Hypothalamus (tissue), 51 donors: ENCODE measurements around the gene WDR77.

ENCODE experiments used
- DNase-seq, 51 donors: peaks; one replicate each; lab custom pipeline; 2025; lab: John Stamatoyannopoulos, UW

The WDR77 gene

GRCh38 chr1:111470596-111470995, 21.5 kb upstream of the WDR77 start:
- no peak for DNase-seq

DNA sequence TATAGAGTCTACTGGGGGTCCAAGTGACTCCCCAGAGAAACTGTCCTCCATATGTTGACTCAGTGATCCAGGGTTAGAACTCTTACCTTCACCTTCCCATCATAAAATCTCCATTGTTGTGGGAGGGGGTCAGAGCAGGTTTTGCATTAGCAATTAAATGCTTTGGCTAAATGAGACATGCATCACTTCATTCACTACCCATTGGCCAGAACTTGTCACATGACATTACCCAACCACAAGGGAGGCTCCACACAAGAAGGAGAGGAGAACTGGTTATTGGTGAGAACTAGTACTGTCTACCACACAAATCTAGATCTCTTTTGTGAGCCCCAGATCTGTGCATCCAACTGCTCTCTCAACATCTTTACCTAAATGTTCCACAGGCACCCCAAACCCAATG, 20.5 kb upstream of the WDR77 start:
- no peak for DNase-seq

DNA sequence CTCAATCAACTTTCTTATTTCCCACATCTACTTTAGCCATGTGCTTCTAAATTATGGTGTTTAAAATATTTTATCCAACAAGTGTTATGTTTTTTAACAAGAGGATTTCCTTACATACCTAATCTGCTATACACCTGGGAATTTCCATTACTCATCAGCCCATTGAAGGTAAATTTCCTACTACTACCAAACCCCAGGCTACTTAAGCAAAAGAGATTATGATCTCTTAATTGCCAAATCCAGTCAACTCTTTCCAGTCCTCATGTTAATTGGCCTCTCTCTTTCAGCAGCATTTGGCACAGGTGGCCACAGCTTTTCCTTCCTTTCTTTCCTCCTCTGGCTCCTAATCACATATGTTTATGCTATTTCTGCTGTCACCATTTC, 19.7 kb upstream of the WDR77 start:
- no peak for DNase-seq

DNA sequence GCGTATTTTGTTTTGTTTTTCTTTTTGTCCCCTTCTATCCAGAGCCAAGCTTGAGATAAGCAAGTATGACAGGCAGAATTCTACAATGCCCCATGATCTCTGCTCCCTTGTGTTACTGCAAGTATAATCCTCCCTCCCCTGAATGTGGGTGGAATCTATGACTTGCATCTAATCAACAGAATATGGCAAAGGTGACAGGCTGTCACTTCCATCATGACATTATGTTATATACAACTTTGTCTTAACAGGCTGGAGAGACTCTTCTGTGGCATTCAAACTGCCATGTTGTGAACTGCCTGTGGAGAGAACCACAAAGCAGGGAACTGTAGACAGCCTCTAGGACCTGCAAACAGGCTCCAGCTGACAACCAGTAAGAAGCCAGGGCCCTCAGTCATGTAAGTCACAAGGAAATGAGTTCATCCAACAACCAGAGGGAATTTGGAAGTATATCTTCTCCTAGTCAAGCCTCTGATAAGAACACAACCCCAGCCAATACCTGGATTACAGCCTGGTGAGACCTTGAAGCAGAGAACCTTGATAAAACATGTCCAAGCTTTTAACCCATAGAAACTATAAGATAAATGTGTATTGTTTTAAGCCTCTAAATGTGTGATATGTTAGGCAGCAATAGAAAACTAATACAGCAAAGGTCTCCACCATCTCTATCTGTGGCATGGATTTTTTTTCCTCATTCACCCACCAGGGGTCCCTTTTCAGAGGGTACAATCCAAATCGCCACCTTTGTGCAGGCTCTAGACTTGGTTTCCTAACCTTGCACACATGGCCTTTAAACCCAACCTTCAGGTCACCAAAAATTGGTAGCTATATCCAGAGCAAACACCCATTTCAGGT, 19.0 kb upstream of the WDR77 start:
- no peak for DNase-seq

- DNase-seq: no peak
These were observed 17.4 kb upstream of the WDR77 start for GRCh38 chr1:111466480-111466879.

DNA sequence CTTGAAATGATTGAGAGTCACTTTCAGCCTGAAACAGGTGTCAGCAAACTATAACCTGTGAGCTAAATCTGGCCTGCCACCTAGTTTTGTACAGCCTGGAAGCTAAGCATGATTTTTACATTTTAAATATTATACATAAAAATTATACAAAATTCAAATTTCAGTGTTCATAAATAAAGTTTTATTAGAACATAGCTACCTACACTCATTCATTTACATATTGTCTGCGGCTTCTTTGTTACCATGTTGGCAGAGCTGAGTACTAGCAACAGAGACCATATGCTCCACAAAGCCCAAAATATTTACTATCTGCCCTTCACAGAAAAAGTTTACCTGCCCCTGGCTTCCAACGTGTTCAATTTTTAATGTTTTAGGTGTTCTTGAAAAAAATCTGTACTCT, 16.7 kb upstream of the WDR77 start:
- no peak for DNase-seq

- DNase-seq: no peak
These were observed 14.1 kb upstream of the WDR77 start for GRCh38 chr1:111463029-111463683.

- no peak for DNase-seq
These were observed 13.4 kb upstream of the WDR77 start for GRCh38 chr1:111462370-111463028.

DNA sequence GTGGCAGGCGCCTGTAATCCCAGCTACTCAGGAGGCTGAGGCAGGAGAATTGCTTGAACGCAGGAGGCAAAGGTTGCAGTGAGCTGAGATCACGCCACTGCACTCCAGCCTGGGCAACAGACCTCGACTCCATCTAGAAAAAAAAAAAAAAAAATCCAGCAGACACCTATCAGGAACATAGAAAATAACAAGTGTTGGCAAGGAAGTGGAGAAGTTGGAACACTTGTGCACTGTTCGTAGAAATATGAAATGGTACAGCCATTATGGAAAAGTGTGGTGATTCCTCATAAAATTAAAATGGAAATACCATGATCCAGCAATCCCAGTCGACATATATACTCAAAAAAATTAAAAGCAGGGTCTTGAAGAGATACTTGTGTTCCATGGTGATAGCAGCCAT, 12.7 kb upstream of the WDR77 start:
- no peak for DNase-seq

- no peak for DNase-seq
These were observed 6.6 kb upstream of the WDR77 start for GRCh38 chr1:111455642-111456031.

GRCh38 chr1:111454859-111455641, 6.0 kb upstream of the WDR77 start:
- DNase-seq: no peak

GRCh38 chr1:111453706-111454105, 4.7 kb upstream of the WDR77 start:
- DNase-seq: no peak

DNA sequence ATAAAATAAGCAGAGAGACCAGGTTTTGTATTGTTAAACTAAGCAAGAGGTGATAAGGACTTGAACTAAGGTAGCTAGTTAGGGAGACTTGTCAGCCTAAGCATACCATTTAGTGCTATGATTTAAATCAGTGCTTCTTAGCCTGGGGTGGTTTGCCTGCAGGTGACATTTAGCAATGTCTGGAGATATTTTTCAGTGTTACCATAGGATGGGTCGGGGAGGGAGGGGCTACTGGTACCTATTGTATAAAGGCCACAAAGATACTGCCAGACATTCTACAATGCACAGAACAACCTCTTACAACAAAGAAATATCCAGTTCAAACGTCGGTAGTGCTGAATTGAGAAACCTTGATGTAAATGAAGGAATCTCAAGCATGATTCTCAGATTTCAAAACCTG, 3.5 kb upstream of the WDR77 start:
- no peak for DNase-seq

DNA sequence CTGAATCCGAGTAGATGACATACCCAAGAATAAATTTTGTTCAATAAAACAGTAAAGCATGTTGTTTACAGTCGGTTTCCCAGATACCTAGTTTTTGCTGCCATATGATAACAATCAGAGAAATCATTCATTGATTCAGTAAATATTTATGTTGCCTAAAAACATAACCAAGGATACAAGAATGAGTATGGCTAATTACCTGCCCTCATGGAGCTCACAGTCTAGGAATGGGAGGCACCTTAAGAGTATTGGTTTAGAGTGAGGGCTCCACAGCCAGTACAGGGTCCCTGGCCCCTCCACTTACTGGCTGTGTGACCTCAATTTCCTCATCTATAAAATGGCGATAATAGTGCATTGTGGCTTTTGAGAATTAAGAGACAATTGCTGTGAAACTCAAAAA, 1.1 kb upstream of the WDR77 start:
- DNase-seq: no peak

DNA sequence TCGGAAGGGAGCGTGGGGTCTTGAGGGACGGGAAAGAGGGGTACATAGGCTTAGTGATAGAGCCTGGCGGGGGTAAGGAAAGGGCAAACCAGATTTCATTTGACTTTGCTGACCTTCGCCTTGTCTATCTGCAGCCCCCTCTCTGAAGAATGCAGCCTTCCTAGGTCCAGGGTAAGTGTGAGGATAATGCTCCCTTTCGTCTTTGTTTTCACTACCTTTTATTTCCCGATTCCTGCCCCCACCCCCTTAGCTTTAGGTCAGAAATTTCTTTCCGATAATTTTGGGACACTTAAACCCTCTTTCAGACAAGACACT, 604 bp upstream of the WDR77 start:
- no peak for DNase-seq

DNA sequence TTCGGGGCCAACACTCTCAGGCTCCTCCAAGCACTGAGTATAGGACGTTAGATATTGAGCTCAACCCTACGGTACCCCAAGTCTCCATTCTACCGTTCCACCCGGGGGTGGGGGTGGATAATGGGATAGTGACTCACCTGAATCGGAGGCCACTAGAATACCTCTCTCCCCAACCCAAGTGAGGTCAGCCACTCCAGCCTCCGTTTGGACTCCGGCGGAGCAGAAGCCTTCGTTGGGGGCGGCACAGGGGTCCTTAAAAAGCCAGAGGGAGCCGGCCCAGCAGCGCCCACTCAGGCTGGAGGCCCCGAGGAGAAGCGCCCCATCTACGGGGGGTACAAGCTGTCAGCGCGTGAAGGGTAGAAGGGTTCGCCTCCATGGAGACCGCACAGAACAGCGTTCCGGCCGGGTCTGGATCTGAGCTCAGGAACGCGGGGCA, 556 bp downstream of the WDR77 start:
- DNase-seq: peak in 1 of 51 donors; percentile 36

DNA sequence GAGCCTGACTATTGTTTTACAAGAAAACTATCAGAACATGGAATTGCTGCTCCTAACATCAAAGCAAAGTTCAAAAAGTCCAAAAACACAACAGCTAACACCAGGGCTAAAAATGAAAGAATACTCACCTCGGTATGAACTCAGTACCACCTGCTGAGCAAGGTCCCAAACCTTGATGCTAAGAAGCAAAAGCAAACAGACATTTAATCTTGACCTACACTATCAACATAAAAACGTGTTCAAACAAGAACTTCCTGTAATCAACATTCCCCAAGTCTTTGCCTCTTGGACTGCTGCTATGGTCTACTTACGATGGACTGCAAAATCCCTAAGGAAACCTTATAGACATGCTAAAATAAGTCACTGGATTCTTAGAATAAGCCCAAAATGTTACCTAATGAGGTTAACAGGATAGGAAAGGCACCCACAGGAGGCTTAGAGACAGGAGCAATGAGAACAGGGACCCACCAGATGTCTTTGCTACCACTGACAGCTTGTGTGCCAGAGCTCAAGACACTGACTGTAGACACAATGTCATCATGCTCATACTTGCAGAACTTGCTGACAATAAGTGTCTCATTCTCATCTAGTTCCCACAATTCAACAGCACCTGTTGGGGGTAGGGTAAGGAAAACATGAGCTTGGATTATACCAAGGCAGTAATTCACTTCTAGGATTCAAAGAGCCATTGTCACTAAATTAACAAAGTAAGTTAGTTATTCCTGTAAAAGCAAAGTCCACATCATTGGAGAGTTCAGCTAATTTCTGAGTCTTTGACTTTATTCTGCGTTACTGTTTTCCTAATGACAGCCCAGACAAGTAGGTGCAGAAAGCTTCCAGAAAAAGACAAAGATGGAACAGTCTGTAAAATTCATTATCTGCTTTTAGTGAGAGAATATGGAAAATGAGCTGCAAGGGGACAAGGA, 1.8 kb downstream of the WDR77 start:
- no peak for DNase-seq

GRCh38 chr1:111446546-111446945, 2.5 kb downstream of the WDR77 start:
- no peak for DNase-seq

DNA sequence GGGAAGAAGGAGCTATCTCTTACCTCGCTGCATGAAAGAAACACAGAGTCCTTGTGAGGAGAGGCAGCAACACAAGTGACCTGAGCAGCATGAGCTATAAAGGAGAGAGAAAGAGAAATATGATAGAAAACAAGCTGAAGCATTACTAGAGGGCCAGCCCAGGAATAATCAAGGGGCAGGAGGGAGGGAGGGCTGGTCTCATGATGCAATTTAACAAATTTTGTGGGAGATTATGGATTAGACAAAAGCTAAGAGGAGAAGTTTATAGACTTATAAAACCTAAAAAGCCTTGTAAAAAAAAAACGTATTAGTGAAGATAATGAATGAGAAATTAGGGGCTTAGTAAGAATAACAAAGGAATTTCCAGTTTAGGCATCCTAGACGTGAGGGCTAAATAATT, 5.0 kb downstream of the WDR77 start:
- DNase-seq: no peak

DNA sequence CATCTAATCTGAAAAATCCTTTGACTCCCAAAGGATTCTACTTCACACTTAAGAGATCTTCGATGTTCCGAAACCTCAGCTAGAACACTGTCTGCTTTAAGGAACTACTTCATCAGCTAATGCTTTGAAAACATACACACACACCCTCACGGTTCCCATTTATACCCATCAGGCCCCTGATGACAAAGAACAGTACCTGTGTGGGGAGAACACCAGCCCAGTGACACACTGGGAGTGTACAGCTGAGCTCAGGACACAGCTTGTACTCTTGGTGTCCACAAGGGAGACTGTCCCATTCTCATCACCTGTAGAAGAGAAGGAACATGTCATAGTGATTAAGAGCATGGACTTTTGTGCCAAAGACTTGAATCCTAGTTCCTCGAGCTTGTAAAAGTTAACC, 6.6 kb downstream of the WDR77 start:
- no peak for DNase-seq
